Measurements from ENCODE around the gene CA10.

Gene CA10

DNA sequence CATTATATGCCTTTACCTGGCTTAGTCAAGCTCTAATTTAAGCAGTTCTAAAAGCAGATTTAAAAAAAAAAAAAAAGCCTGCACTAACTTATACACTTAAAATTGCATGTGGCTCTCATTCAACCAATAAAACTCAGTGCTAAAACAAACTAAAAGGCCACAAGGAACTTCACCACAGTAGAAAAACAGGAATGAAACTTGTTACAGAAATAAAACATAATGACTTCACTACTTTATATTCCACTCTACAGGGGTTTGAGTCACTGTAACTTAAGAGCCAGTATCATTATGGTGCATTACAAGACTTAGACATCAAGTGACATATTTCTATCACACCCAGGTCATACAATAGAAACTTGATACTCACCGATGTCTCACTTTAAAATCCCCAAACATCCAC lies 11.1 kb downstream of the CA10 start:
- no peak for DNase-seq (ENCODE audit: low read depth in 2 of 2)

DNA sequence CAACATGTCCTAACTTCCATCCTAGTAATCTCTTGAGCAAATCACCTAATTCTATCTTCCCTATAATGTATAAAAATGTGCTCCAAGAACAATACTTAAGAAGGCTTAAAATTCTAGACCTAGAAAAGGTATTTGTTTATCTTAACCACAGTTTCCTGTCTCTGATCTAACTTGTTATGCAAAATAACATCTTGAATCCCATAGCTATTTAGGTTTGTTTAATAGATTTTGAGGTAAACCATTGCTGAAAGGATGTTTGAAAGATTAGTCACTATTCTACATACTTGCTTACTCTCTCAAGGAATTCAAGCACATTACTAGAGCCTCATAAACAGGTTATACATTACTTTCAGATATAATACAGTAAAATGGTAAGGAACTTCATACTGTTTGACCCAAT lies 13.0 kb downstream of the CA10 start:
- DNase-seq (ENCODE audit: low read depth in 2 of 2), result no peak

DNA sequence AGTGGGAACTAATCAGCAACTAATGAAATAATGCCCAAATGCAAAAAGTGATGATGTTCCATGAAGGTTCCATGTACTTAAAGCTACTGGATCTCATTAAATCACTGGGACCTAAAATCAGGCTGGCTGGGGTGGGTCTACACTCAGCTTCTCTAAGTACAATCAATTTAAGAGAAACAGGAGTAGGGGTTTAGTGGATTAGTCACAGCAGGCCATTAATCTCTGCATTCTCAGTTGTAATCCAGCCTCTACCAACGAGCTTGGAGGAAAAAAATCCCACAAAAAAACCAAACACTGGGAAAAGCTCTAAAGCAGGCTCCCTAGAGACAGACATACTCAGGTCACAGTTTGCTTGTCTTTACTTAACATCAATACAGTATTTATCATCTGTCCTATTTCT lies 15.0 kb downstream of the CA10 start:
- DNase-seq (ENCODE audit: low read depth in 2 of 2), result no peak

DNA sequence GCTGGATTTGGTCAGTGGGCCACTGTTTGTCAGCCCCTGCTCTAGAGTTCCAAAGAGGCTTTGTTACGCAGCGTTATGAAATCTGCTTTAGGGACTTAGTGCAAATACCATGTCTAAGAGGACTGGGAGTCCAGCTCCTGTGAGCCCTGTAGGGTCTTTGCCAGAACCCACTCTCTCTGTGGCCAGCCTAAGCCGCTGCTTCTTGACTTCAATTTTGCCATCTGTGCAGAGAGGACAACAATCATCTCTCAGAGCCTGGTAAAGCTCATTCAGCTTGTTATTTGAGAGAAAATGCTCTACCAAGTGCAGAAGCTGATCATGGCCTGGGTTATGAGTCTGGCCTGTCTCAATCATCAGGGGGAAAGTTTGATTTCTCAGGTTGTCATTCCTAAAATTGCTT lies 17.9 kb downstream of the CA10 start:
- DNase-seq (ENCODE audit: low read depth in 2 of 2), result no peak

DNA sequence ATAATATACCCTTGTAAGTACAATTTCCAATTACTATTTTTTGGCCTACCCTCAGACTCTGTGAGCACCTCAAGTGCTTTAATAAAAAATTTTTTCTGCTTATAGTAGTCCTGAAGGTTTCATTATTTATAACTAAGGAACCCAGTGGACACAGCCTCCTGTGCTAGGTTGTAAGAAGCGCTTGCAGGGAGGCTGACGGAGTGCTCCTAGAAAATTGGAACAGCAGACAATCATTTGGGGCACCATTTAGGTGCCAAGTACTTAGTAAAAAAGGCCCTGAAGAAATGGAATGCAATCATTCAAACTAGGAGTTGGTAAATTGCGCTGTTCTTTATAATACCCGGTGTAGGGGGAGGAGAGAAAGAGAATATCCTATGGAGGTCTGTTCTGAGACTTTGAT lies 19.8 kb downstream of the CA10 start:
- no peak for DNase-seq (ENCODE audit: low read depth in 2 of 2)

DNA sequence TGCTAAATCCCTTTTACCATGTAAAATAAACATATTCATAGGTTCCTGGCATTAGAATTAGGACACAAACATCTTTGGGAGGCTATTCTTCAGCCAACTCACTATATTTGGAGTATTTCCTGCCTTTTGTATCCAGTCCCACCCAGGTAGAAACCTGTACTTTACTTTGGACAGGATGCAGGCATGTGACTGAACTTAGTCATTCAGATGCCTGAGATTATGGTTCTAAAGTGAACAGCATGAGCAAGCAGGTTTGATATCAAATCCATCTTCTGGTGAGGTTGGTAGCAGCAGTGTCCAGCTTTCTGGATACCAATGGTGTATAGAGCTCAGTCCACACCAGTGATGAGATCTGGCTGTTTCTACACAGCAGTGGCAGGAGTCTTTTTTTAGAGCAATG lies 20.2 kb downstream of the CA10 start:
- no peak for DNase-seq (ENCODE audit: low read depth in 2 of 2)

DNA sequence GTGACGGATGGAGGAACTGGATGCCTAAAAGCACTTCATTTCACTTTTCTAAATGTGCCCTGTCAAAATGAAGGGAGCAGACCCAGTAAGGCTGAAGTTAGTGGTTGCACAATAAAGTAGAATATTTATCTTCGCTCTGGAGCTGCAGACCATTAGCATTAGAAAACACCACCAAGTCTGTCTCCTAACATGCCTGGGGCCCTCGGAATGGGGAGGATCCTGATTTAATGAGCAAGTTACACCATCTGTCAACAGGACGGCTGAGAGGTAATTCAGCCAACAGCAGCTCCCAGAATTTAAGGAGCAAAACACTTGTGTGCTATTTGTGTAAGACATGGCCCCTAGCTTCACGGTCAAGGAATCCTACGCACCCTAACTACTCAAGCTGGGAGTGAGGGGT lies 22.3 kb downstream of the CA10 start:
- DNase-seq (ENCODE audit: low read depth in 2 of 2), result no peak

DNA sequence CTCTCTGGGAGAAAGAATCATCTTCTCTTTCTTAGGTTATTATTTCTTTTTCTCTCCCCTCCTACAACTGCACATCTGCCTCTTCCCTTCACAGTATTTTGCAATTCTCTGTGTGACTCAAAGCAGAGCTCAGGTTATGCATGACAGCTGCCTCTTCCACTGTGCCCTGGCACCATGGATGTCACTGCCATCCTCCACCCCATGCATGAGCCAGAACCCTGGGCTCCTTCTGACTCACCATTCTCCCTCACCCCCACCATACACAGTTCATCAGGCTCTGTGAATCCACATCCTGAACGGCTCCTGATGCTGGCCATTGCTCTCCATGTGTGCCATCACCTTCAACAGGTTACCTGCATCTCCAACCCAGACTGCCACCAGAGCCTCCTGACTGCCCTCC lies 23.9 kb downstream of the CA10 start:
- DNase-seq (ENCODE audit: low read depth in 2 of 2), result no peak

DNA sequence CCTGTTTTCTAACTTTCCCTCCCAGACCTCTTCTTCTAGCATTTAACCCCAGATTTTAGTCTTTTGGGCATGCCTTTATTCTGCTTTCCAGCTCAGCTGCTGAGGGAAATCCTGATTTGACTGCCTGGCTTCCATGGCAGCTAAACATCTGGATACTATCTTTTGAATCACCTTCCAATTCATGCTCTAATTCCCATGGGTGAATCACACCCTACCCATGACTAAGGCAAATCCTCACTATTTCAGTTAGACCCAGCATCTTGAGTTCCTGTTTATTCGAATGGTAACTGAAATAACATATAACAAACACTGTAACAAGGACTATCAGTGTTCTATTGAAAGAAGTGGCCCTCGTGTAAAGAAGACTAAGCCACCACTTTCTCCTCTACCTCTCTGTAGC lies 29.8 kb downstream of the CA10 start:
- no peak for DNase-seq (ENCODE audit: low read depth in 2 of 2)

DNA sequence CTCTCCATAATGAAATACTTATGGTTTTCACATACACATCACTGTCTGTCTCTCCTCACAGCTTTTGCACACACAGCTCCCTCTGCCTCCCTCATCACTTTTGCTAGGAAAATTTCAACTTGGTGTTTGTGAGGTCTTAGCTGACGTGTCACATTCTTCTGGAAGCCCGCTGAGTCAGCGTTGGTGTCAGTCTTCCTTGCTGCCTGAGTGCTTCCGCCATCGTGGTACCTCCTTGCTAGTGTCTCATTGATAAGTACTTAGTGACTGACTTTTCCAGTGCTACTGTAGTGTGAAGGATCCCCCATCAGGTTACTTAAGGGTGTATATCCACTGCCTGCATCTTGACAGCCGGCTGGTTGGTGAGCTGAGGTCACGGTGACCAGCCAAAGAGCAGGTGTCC lies 33.5 kb downstream of the CA10 start:
- no peak for DNase-seq (ENCODE audit: low read depth in 2 of 2)

DNA sequence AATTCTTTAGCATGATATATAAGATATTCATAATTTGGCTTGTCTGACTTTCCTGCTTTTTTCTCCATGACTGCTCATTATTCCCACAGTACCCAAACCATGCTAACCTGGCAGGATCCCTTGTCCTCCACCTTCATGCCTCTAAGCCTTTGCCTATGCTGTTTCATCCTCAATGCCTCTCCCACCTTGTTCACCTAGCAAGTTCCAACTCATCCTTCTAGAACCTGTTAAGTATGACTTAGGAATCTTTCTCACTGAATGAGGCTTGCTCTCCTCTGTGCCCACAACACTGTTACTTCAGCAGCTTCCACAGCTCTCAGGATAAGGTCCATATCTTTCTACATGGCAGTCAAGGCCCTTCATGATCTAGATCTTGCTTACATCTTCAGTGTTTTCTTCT lies 34.0 kb downstream of the CA10 start:
- no peak for DNase-seq (ENCODE audit: low read depth in 2 of 2)

DNA sequence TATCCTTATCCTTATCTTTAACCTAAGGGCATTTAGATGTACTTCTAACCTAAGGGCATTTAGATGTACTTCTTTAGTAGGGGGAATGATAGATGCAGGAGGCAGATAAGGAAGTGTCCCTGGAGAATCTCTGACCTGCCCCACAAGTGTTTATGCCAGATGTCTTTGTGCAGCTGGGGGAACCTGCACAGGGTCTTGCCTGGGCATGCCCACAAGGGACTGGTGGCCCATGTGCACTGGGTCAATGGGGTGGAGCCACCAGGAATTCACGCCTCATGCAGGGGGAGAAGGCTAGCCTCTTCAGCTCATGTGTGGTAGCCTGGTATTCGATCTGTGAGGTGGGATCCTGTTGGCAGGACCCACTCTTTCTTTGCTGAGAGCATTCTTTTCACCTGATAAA lies 38.0 kb downstream of the CA10 start:
- no peak for DNase-seq (ENCODE audit: low read depth in 2 of 2)

DNA sequence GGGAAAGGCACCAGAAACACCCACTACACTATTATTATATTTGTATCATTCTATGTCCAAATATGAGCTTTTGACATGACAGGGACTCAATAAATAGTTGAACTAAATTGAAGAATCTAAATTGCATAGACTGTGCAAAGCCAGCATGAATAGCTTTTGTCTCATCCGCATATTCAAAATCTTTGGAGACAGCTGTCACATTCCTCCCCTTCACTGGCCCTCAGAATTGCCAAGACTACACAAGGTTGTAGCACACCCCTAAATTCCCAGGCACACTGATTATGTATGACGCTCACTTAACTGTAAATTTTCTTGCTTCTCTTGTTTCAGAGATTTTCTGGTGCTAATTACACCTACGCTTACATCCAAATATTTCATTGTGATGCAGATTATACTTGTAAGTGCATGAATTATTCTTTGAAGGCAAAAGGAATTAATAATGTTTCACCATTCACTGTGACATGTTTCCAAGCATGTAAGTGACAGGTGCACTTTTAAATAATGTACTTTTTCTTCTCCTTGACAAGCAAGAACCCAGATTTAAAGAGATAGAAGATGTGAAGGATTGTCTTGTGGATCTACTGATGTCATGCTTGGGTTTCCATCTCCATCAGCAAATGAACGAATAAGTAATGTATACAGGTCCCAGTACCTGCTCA lies 47.5 kb downstream of the CA10 start:
- no peak for DNase-seq (ENCODE audit: low read depth in 2 of 2)

DNA sequence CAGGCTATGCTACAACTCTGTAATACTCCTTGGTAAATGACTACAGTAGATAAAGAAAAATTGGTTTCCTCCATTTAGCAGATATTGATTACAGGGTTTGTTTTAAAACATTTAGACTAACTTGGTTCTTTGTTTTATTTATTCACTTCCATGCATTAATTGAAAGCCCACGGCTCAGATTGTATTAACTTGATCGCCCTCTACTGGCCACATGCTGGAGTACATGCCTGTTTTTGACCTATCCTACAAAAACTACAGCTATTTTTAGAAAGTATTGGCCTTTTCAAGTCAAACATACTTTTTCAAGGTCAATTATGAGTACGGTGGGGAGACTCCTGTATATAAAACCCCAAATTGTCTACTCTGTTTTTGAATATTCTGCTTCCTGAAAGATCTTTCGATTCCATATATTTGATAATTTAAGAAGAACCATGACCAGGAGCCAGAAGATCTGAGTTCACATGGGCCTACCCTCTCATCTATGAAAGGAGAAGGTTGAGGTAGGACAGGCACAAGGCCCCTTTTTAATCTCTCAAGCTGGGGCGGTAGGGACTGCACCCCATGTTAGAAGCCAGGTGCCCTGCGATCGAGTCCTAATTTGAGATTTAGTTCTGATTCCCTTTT lies 51.8 kb downstream of the CA10 start:
- peak in 1 of 2 donors; percentile 5 for DNase-seq (ENCODE audit: low read depth in 2 of 2)

DNA sequence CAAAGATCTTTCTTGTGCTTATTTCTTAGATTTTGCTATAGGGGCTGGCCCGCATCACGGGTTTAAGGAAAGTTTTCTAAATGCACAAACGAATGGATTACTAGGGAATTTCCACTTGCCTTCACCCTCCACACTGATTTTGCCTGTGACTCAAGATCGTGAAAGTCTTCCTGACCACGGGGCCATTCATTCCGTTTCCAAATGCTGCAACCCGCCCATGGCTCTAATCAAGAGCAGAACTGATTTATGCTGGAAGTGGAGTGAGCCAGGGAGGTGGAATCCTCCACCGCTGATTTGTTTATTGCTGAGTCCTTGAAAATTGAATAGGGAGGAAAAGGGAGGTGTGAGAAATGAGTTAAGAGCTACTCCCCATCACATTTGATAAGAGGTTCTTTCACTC lies 52.4 kb downstream of the CA10 start:
- DNase-seq (ENCODE audit: low read depth in 2 of 2), result no peak

DNA sequence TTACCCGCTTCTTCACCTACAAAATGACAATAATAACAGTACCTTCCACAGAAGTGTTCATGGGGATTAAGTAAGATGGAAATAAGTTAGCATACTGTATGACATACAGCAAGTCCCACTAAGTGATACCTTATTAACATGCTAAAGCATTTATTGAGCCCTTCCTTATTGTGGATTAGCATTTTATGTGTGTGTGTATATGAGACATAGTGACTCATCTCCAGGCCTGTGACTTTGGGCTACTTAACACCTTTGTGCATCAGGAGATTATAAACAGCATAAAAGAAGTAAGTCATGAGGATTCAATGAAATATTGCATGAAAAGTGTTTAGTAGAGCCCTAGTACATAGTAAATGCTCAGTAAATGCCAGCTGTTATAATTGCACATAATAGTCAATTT lies 52.9 kb downstream of the CA10 start:
- no peak for DNase-seq (ENCODE audit: low read depth in 2 of 2)

DNA sequence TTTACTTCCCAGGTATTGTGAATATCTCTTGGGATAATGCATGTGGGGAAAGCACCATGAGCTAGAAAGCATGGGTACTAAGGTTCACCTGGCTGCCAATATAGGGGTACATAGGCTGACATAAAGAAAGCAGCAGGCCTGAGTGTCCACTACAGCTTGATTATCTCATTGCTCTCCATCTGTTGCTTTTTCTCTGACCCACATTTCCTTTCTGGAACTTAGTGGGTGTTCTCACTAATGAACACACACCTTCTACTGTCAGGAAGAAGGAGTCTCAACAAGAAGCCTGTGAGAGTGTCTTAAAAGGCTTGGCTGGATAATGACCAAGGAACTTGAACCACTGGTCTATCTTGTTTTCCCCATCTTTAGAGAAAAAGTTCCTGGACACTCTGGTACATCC lies 62.5 kb downstream of the CA10 start:
- DNase-seq (ENCODE audit: low read depth in 2 of 2), result no peak

DNA sequence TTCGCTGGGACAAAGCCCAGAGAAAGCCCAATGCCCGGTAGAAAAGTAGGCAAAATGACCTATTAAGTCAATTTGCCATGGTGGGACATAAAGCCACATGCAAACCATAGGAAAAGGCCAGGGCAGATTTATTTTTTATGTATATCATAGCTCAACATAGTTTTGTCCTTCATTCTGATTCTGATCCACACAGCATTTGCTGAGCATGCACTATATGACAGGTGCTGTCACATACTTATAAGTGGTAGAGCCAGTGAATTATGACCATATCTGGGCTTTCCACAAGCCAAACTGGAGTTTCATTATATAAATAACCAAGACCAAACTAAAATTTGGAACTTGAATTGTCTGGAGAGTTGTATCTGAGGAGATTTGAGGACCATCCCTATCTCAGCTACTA lies 74.3 kb downstream of the CA10 start:
- no peak for DNase-seq (ENCODE audit: low read depth in 2 of 2)

DNA sequence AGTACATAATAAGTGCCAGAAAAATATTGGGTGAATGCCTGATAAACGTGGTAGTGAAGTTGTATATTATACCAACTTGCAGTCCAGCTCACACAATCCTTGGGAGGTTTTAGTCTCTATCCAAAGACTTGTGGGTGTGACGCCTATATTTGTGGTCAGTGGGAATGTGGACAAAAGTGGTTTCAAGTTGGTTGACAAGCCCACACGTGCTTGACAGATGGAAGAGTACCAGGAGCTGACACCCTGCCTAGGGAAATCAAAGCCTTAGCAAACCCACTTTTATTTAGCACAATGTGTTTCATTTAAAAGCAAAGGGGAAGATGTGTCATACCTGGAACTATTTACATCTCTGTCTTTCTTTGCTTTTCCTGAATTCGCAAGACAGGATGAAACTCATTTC lies 79.0 kb downstream of the CA10 start:
- DNase-seq (ENCODE audit: low read depth in 2 of 2), result no peak

DNA sequence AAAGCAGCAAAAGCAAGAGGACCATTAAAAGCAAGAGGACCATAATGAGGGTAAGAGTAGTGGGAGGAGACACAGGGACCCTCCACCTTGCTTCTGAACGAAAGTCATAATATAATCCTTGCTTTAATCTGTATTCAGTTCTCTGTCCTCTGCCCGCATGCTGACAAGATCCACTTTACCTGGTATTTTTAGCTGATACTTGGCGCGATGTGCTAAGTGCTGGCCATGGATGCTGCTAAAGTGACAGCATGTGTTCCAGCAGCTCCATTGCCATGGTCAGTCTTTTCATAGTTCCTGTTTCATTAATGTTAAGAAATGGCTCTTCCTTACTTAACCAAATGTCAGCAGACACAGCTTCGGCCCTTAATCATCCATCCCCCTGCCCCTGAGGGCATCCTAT lies 86.8 kb downstream of the CA10 start:
- DNase-seq (ENCODE audit: low read depth in 2 of 2), result no peak

DNA sequence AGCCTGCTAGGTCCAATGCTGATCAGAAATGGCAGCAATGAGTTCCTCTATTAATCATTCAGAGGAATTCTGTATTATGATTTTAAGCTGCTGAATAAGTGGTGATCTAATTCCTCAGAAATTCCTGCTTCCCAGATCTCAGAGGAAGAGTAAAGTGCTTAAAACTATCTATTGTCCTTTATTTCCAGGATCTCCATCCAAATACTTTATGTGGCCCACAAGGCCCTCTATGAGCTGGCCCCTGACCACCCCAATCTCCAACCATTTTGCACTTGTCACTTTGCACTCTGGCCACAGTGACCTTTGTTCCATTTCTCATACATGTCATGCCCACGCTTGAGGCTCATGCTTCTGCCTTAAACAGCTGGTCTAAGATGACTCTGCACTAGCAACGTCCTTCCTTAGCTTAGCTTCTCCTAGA lies 93.7 kb downstream of the CA10 start:
- no peak for DNase-seq (ENCODE audit: low read depth in 2 of 2)

DNA sequence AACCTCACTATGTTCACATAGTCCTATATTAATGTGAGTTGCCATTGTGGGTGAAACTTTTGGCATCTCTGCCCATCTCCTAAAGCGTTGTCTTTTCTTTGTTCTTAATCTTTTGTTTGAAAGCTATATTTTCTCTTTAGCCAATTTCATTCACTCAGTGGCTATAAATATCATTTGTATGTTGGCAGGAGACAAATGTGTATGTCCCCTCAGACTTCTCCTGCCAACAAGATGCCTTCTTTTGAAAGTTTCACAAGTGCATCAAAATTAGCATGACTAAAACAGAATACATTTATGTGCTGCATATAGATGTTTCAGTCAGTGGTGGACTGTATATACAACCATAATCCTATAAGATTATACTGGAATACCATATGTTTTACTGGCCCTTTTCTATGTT lies 109.0 kb downstream of the CA10 start:
- DNase-seq (ENCODE audit: low read depth in 2 of 2), result no peak

DNA sequence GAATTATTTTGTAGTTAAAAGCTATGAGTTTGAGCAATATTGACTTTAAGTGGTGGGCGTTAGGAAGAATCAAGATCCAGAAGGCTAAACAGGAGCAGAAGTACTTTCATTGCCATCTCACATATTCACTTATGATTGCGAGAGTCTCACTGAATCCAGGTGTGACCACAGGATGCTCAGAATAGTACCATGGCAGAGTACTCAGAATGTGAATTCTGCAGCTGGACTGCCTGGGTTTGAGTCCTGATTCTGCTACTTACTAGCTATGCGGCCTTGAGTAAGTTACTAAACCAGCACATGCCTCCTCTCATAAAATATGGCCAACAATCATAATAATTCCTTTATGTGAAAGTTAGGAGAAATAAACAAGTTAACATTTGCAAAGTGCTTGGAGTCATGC lies 109.5 kb downstream of the CA10 start:
- no peak for DNase-seq (ENCODE audit: low read depth in 2 of 2)
